ENCODE data around the gene GCN1. TPM values are rescaled to one million over a fixed set of nuclear protein-coding genes. Genes with fewer than 3 reads are reported as not detected.

The GCN1 gene
- total and polyA plus RNA-seq, 2 donors from 2014 or later: 12.2 to 77.6 TPM

- TF ChIP-seq CTCF (IDR thresholded peaks at IDR 0.05; ENCODE audit: borderline replicate concordance, extremely low read depth, insufficient read depth): no peak
These were observed 104.3 kb downstream of the GCN1 start for GRCh38 chr12:120090206-120090605.

GRCh38 chr12:120089796-120090195 lies 104.7 kb downstream of the GCN1 start:
- Histone ChIP-seq H3K9ac (ENCODE audit: low read length in 3 of 3) (no peak overlapping the region), H3K27ac (ENCODE audit: low read depth in 2 of 2, low read length in 2 of 2) (no peak overlapping the region), H3K4me3 (ENCODE audit: low read length in 3 of 3) (no peak overlapping the region), H3K4me1 (ENCODE audit: control insufficient read depth in 2 of 3, insufficient read depth in 2 of 3, low read depth in 1 of 3, low read length in 3 of 3) (peaks cover 0 to 5% (median 0%) of the 10 kb centered on the region in 3 donors), H3K36me3 (ENCODE audit: control insufficient read depth in 2 of 3, insufficient read depth in 3 of 3, low read length in 3 of 3) (peaks cover 0 to 31% (median 10%) of the 10 kb centered on the region in 3 donors), H3K27me3 (ENCODE audit: control insufficient read depth, insufficient read depth, low read length) (no peaks in the 10 kb centered on the region), H3K9me3 (ENCODE audit: control insufficient read depth in 2 of 3, insufficient read depth in 1 of 3, low read length in 3 of 3) (no peaks in the 10 kb centered on the region)
- no peak for DNase-seq
- FAIRE-seq: no peak
- intact Hi-C loops (cut with DNase I): no loop called here
- no peak for TF ChIP-seq CTCF (IDR thresholded peaks at IDR 0.05; ENCODE audit: borderline replicate concordance, extremely low read depth, insufficient read depth)

More at GRCh38 chr12:120090206-120090605, 104.3 kb downstream of the GCN1 start:
- DNase-seq (peak in 1 of 5 donors; percentile 10), FAIRE-seq (no peak)
- Histone ChIP-seq H3K9me3 (ENCODE audit: control insufficient read depth in 2 of 3, insufficient read depth in 1 of 3, low read length in 3 of 3) (no peaks in the 10 kb centered on the region), H3K9ac (ENCODE audit: low read length in 3 of 3) (no peak overlapping the region), H3K27ac (ENCODE audit: low read depth in 2 of 2, low read length in 2 of 2) (no peak overlapping the region), H3K36me3 (ENCODE audit: control insufficient read depth in 2 of 3, insufficient read depth in 3 of 3, low read length in 3 of 3) (peaks cover 0 to 32% (median 10%) of the 10 kb centered on the region in 3 donors), H3K27me3 (ENCODE audit: control insufficient read depth, insufficient read depth, low read length) (no peaks in the 10 kb centered on the region), H3K4me1 (ENCODE audit: control insufficient read depth in 2 of 3, insufficient read depth in 2 of 3, low read depth in 1 of 3, low read length in 3 of 3) (peaks cover 0 to 5% (median 0%) of the 10 kb centered on the region in 3 donors), H3K4me3 (ENCODE audit: low read length in 3 of 3) (no peak overlapping the region)
- intact Hi-C loops (cut with DNase I): no loop called here

- intact Hi-C loops (cut with DNase I): no loop called here
- no peaks in the 10 kb centered on the region for H3K9me3 ChIP-seq (ENCODE audit: control insufficient read depth in 2 of 3, insufficient read depth in 1 of 3, low read length in 3 of 3)
- TF ChIP-seq CTCF (IDR thresholded peaks at IDR 0.05; ENCODE audit: borderline replicate concordance, extremely low read depth, insufficient read depth): no peak
- H3K4me1 ChIP-seq (ENCODE audit: control insufficient read depth in 2 of 3, insufficient read depth in 2 of 3, low read depth in 1 of 3, low read length in 3 of 3): peaks cover 0 to 5% (median 0%) of the 10 kb centered on the region in 3 donors
- H3K36me3 ChIP-seq (ENCODE audit: control insufficient read depth in 2 of 3, insufficient read depth in 3 of 3, low read length in 3 of 3): peaks cover 0 to 29% (median 10%) of the 10 kb centered on the region in 3 donors
- no peaks in the 10 kb centered on the region for H3K27me3 ChIP-seq (ENCODE audit: control insufficient read depth, insufficient read depth, low read length)
- DNase-seq (no peak), FAIRE-seq (no peak)
- H3K27ac ChIP-seq (ENCODE audit: low read depth in 2 of 2, low read length in 2 of 2): no peak overlapping the region
- H3K9ac ChIP-seq (ENCODE audit: low read length in 3 of 3): no peak overlapping the region
- no peak overlapping the region for H3K4me3 ChIP-seq (ENCODE audit: low read length in 3 of 3)
These were observed 105.4 kb downstream of the GCN1 start for GRCh38 chr12:120089105-120089504.
